Measurements from ENCODE around the gene SERPINB6. TPM values are rescaled to one million over a fixed set of nuclear protein-coding genes. Genes with fewer than 3 reads are reported as not detected.

SERPINB6 gene
- total RNA-seq, 1 donor from 2014 or later: 20.1 TPM

- no peaks in the 10 kb centered on the region for H3K36me3 Mint-ChIP-seq (ENCODE audit: low read depth)
- TF ChIP-seq CTCF (conservative IDR thresholded peaks at IDR 0.05): no peak
- peak overlapping the region; percentile 25 for H3K4me3 Mint-ChIP-seq
- no peaks in the 10 kb centered on the region for H3K9me3 Mint-ChIP-seq
- H3K27me3 Mint-ChIP-seq (ENCODE audit: low read depth): peaks cover 27% of the 10 kb centered on the region
- peaks cover 29% of the 10 kb centered on the region for H3K4me1 Mint-ChIP-seq
- H3K27ac Mint-ChIP-seq (ENCODE audit: unreplicated experiment): no peak overlapping the region
- DNase-seq (ENCODE audit: low read depth, low spot score): no peak
These were observed 13.5 kb upstream of the SERPINB6 start for GRCh38 chr6:2984738-2985406.

DNA sequence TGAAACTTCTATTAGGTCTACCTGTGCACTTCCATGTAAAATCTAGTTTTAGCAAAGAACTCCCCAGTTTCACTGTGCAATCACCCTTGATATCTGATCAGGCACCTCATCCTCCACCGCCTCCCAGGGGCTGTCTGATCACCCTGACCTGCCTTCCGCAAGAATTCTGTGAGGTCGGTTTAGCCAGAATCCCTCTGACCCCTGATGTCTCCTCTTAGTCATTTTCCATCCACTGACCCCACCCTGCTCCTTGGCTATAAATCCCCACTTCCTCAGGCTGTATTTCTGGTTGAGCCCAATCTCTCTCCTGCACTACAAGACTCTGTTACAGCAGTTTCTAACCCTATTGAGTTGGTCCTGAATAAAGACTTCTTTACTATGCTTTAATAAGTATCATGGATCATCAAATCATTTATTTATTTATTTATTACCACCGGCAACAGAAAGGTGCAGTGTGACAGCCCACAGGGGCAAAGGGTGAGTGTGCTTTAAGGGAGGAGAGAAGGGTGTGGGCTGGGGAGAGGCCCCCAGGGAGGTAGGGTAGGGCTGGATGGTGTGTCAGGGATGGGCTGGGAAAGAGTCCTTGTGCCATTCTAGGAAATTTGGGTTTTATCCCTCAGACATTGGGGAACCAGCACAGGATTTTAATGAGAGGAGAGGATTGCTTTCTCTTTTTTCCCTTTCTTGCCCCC, 11.2 kb upstream of the SERPINB6 start:
- H3K9me3 Mint-ChIP-seq: no peaks in the 10 kb centered on the region
- H3K36me3 Mint-ChIP-seq (ENCODE audit: low read depth): no peaks in the 10 kb centered on the region
- DNase-seq (ENCODE audit: low read depth, low spot score): no peak
- no peak overlapping the region for H3K27ac Mint-ChIP-seq (ENCODE audit: unreplicated experiment)
- H3K27me3 Mint-ChIP-seq (ENCODE audit: low read depth): peaks cover 27% of the 10 kb centered on the region
- no peak overlapping the region for H3K4me3 Mint-ChIP-seq
- H3K4me1 Mint-ChIP-seq: peaks cover 14% of the 10 kb centered on the region
- TF ChIP-seq CTCF (conservative IDR thresholded peaks at IDR 0.05): no peak

- H3K36me3 Mint-ChIP-seq (ENCODE audit: low read depth): no peaks in the 10 kb centered on the region
- no peak overlapping the region for H3K4me3 Mint-ChIP-seq
- no peak for TF ChIP-seq CTCF (conservative IDR thresholded peaks at IDR 0.05)
- no peak overlapping the region for H3K27ac Mint-ChIP-seq (ENCODE audit: unreplicated experiment)
- H3K27me3 Mint-ChIP-seq (ENCODE audit: low read depth): peaks cover 30% of the 10 kb centered on the region
- no peak for DNase-seq (ENCODE audit: low read depth, low spot score)
- H3K4me1 Mint-ChIP-seq: no peaks in the 10 kb centered on the region
- H3K9me3 Mint-ChIP-seq: no peaks in the 10 kb centered on the region
These were observed 9.1 kb upstream of the SERPINB6 start for GRCh38 chr6:2980465-2980855.

GRCh38 chr6:2979819-2980464, 8.6 kb upstream of the SERPINB6 start:
- TF ChIP-seq CTCF (conservative IDR thresholded peaks at IDR 0.05): no peak
- Mint-ChIP-seq H3K9me3 (no peaks in the 10 kb centered on the region), H3K36me3 (ENCODE audit: low read depth) (no peaks in the 10 kb centered on the region), H3K4me1 (no peaks in the 10 kb centered on the region), H3K27ac (ENCODE audit: unreplicated experiment) (no peak overlapping the region), H3K4me3 (no peak overlapping the region), H3K27me3 (ENCODE audit: low read depth) (peaks cover 30% of the 10 kb centered on the region)
- DNase-seq (ENCODE audit: low read depth, low spot score): no peak

GRCh38 chr6:2978923-2979322, 7.6 kb upstream of the SERPINB6 start:
- TF ChIP-seq CTCF (conservative IDR thresholded peaks at IDR 0.05): no peak
- Mint-ChIP-seq H3K36me3 (ENCODE audit: low read depth) (no peaks in the 10 kb centered on the region), H3K4me1 (no peaks in the 10 kb centered on the region), H3K27me3 (ENCODE audit: low read depth) (peaks cover 32% of the 10 kb centered on the region), H3K4me3 (no peak overlapping the region), H3K27ac (ENCODE audit: unreplicated experiment) (no peak overlapping the region), H3K9me3 (no peaks in the 10 kb centered on the region)
- no peak for DNase-seq (ENCODE audit: low read depth, low spot score)

Data from neural crest cell (in vitro differentiated cells).